HepG2 (cell line): ENCODE data around the gene RBM14. TPM values are rescaled to one million over a fixed set of nuclear protein-coding genes. Genes with fewer than 3 reads are reported as not detected.

ENCODE experiments used
- ATAC-seq: fragments of 200-7000 bp; cut with Tn5 transposase; 3 replicates; pipeline ENCODE4 v1.9.1; 2020; ENCODE audit warnings: mild to moderate bottlenecking, moderate library complexity
- BruUV-seq: library from RNA; stranded (reverse); fragments of 400-500 nt; replicated peaks from 2 replicates; lab custom pipeline; 2021; lab: Mats Ljungman, UMichigan
- CTCF ChIA-PET: fragments of 300-600 bp; formaldehyde crosslinking; extraction: SDS; loops from one replicate; lab custom pipeline; 2021; ENCODE audit warnings: low total read pairs, inconsistent platforms, low intra/inter-chr PET ratio; lab: Yijun Ruan, JAX
- POLR2A ChIA-PET: fragments of 350-600 bp; sonication (Branson Sonifier 250); formaldehyde crosslinking; loops from one replicate; lab custom pipeline; 2020; ENCODE audit warnings: antibody characterized with exemption, inconsistent platforms; lab: Yijun Ruan, JAX
- DNase-seq: peaks from one replicate; pipeline ENCODE4 v3.0.0-alpha.2; 2015; ENCODE audit warnings: low spot score
- FAIRE-seq: peaks from 3 replicates; lab custom pipeline; 2011; peaks lifted over from hg19 to GRCh38; lab: Jason Lieb, UNC
- H2AFZ ChIP-seq: one replicate; pipeline ENCODE4 v1.6.1; 2011; ENCODE audit warnings: low read length, inconsistent platforms
- H3K27ac ChIP-seq: fragments of 300-600 bp; 3 replicates; pipeline ENCODE4 v1.8.0; 2011; ENCODE audit warnings: mixed run types, mild to moderate bottlenecking, mixed read lengths, low read length, inconsistent platforms; ENCODE audit not compliant: insufficient read depth; ENCODE audit errors: extremely low read length
- H3K27me3 ChIP-seq, 2 experiments: fragments of 200-600 bp in 1 of 2; 2 replicates in 1 of 2; 3 replicates in 1 of 2; pipeline versions ENCODE4 v1.6.0 to v1.8.0; 2011; ENCODE audit warnings: low read length in 2 of 2, mild to moderate bottlenecking in 2 of 2, moderate library complexity in 2 of 2, inconsistent platforms in 1 of 2; ENCODE audit not compliant: insufficient read depth in 2 of 2, control insufficient read depth in 1 of 2
- H3K36me3 ChIP-seq, 2 experiments: fragments of 200-600 bp in 1 of 2; replicated peaks in 1 of 2; 2 replicates in 1 of 2; 3 replicates in 1 of 2; pipeline versions ENCODE4 v1.5.1 to v1.8.0; 2011; ENCODE audit warnings: low read length in 2 of 2, inconsistent platforms in 1 of 2; ENCODE audit not compliant: insufficient read depth in 2 of 2, control insufficient read depth in 1 of 2
- H3K4me1 ChIP-seq: 2 replicates; pipeline ENCODE4 v1.5.1; 2012; ENCODE audit warnings: low read length, inconsistent platforms; ENCODE audit not compliant: insufficient read depth
- H3K4me2 ChIP-seq: 2 replicates; pipeline ENCODE4 v1.6.0; 2011; ENCODE audit warnings: low read depth, low read length, inconsistent platforms
- H3K4me3 ChIP-seq, 3 experiments: fragments of 200-600 bp in 1 of 3; sonication (generic), shearing (Covaris generic) in 1 of 3; replicated peaks in 1 of 3; 2 replicates each; pipeline ENCODE4 v1.5.1; 2011 to 2016; ENCODE audit warnings: low read length in 3 of 3, inconsistent platforms in 2 of 3, low read depth in 2 of 3, mild to moderate bottlenecking in 2 of 3, control low read depth in 1 of 3, mixed read lengths in 1 of 3; ENCODE audit not compliant: insufficient read depth in 1 of 3
- H3K79me2 ChIP-seq: one replicate; pipeline ENCODE4 v1.6.1; 2011; ENCODE audit warnings: low read length, inconsistent platforms; ENCODE audit not compliant: insufficient read depth
- H3K9ac ChIP-seq: 2 replicates; pipeline ENCODE4 v1.6.0; 2011; ENCODE audit warnings: mild to moderate bottlenecking, low read depth, low read length, inconsistent platforms; ENCODE audit not compliant: insufficient read depth
- H3K9me3 ChIP-seq: 2 replicates; pipeline ENCODE4 v1.5.1; 2012; ENCODE audit warnings: mild to moderate bottlenecking, low read length
- H4K20me1 ChIP-seq: 2 replicates; pipeline ENCODE4 v1.6.0; 2011; ENCODE audit warnings: inconsistent platforms, mild to moderate bottlenecking, low read length, moderate library complexity; ENCODE audit not compliant: insufficient read depth
- ADNP ChIP-seq: sonication (generic); formaldehyde crosslinking; IDR thresholded peaks from 2 replicates; pipeline ENCODE4 v1.4.0; 2020; ENCODE audit warnings: missing genetic modification reagents
- BORCS8-MEF2B ChIP-seq: sonication (generic); formaldehyde crosslinking; IDR thresholded peaks from 2 replicates; pipeline ENCODE4 v1.8.0; 2022; ENCODE audit warnings: mild to moderate bottlenecking, missing genetic modification reagents
- HMGXB4 ChIP-seq, 2 experiments: sonication (generic) in 1 of 2; formaldehyde crosslinking in 1 of 2; IDR thresholded peaks; 2 replicates each; pipeline versions ENCODE4 v1.4.0 to v1.6.1; 2018 to 2020; ENCODE audit warnings: missing genetic modification reagents in 2 of 2, borderline replicate concordance in 1 of 2, low read depth in 1 of 2, mild to moderate bottlenecking in 1 of 2, missing biosample characterization in 1 of 2
- POLR2A ChIP-seq, 2 experiments: IDR thresholded peaks; 2 replicates each; pipeline ENCODE4 v1.6.1; 2011; ENCODE audit warnings: low read depth in 2 of 2, low read length in 2 of 2, mild to moderate bottlenecking in 1 of 2, moderate library complexity in 1 of 2; ENCODE audit not compliant: insufficient read depth in 1 of 2
- PRPF4 ChIP-seq: fragments of 200-400 bp; formaldehyde crosslinking; IDR thresholded peaks from 2 replicates; pipeline ENCODE4 v1.6.1; 2016; ENCODE audit warnings: low read length, low read depth; ENCODE audit not compliant: poor library complexity, severe bottlenecking
- ZHX1 ChIP-seq: sonication (generic); formaldehyde crosslinking; IDR thresholded peaks from 2 replicates; pipeline ENCODE4 v1.8.1; 2022; ENCODE audit warnings: low read depth, mild to moderate bottlenecking, missing genetic modification reagents
- ZNF691 ChIP-seq: sonication (generic); formaldehyde crosslinking; IDR thresholded peaks from 2 replicates; pipeline ENCODE4 v1.4.0; 2020; ENCODE audit warnings: missing genetic modification reagents, low read depth, mild to moderate bottlenecking, borderline replicate concordance
- WGBS: methylation state at CpG from one replicate; pipeline ENCODE4 v1.1.6; 2017; ENCODE audit warnings: low lambda C conversion rate; 5-methylcytosine and 5-hydroxymethylcytosine counted together
- in situ Hi-C: cut with HindIII; loops from 2 replicates; pipeline ENCODE4 v1.10.0; 2017; ENCODE audit warnings: low pct_unique_long_range_greater_than_20kb; ENCODE audit not compliant: extremely low pct_ligation_motif_present
- intact Hi-C: fragments of 100-400 bp; cut with micrococcal nuclease; formaldehyde crosslinking; loops from one replicate; pipeline ENCODE4 v1.10.0; 2022; ENCODE audit not compliant: unreplicated experiment
- polyA plus RNA-seq, 8 experiments: library from polyadenylated mRNA; depleted of rRNA in 3 of 8; stranded (reverse) in 7 of 8; unstranded in 1 of 8; fragments of >200 nt; fragmentation: Illumina TruSeq in 4 of 8; extraction: Trizol in 4 of 8; gene quantifications; 2 replicates each; pipeline versions ENCODE4 v1.2.1 to v1.2.3, GENCODE V29; 2011 to 2016; ENCODE audit warnings: low read depth in 4 of 8, missing spikeins in 1 of 8, mixed read lengths in 1 of 8; ENCODE audit not compliant: insufficient read depth in 1 of 8
- total RNA-seq, 5 experiments: library from RNA; depleted of rRNA; stranded (reverse); fragments of >200 nt; fragmentation: Illumina TruSeq; extraction: Trizol; gene quantifications; 2 replicates each; pipeline ENCODE4 v1.2.3, GENCODE V29; 2016; ENCODE audit warnings: low read depth in 1 of 5
- TF ChIP-seq, protein P1 (sequence below): sonication (generic); formaldehyde crosslinking; conservative IDR thresholded peaks from 2 replicates; pipeline ENCODE4 v1.5.0; 2020; ENCODE audit warnings: missing genetic modification reagents
- TF ChIP-seq, protein P2 (sequence below): fragments of 450-650 bp; IDR thresholded peaks from 2 replicates; pipeline ENCODE4 v1.6.1; 2017; ENCODE audit warnings: mild to moderate bottlenecking

The RBM14 gene
- total and polyA plus RNA-seq, 2 of the 13 experiments (the other 11 are each of a cell fraction or from before 2014, with no cell fraction given): 12.7 to 44.1 TPM

GRCh38 chr11:66643745-66644437 lies 27.5 kb downstream of the RBM14 start (continued):
- TF ChIP-seq ZHX1 (CRISPR knock-in tag) (no peak), ADNP (CRISPR knock-in tag) (no peak), PRPF4 (peak; percentile 18), HMGXB4 (CRISPR knock-in tag; IDR thresholded peaks at IDR 0.05; ENCODE audit: borderline replicate concordance in 1 of 2, low read depth in 1 of 2) (no peak)

GRCh38 chr11:66646828-66647227 lies 30.4 kb downstream of the RBM14 start:
- TSS peak; percentile 4 for BruUV-seq
- POLR2A ChIA-PET: interaction anchor here (0.6 to 4.5 kb wide), 2 partner anchors 8 to 336 kb away, joined by 3 to 43 read pairs; partner anchors contain the start of gene RBM4

More at GRCh38 chr11:66646828-66647227, 30.4 kb downstream of the RBM14 start:
- Histone ChIP-seq H2AFZ (no peak overlapping the region), H3K4me3 (no peak overlapping the region), H3K4me1 (peaks cover 49% of the 10 kb centered on the region), H3K27ac (no peak overlapping the region), H4K20me1 (peaks cover 56% of the 10 kb centered on the region), H3K9ac (no peak overlapping the region), H3K27me3 (no peaks in the 10 kb centered on the region), H3K4me2 (no peak overlapping the region), H3K9me3 (no peaks in the 10 kb centered on the region), H3K36me3 (peaks cover 20 to 69% of the 10 kb centered on the region in 2 experiments), H3K79me2 (peaks cover 54% of the 10 kb centered on the region)
- 98% methylated on average over 4 of the region's 4 CpGs for WGBS
- ATAC-seq: no peak
- TF ChIP-seq BORCS8-MEF2B (CRISPR knock-in tag) (no peak), ZNF691 (no peak), POLR2A (IDR thresholded peaks at IDR 0.05; ENCODE audit: insufficient read depth in 1 of 2, low read depth in 2 of 2, low read length in 2 of 2) (0 out of 4 replicates have a peak, but pooled peaks of 1 of the 2 experiments have one; percentile 17)
- TF ChIP-seq, protein P1, sequence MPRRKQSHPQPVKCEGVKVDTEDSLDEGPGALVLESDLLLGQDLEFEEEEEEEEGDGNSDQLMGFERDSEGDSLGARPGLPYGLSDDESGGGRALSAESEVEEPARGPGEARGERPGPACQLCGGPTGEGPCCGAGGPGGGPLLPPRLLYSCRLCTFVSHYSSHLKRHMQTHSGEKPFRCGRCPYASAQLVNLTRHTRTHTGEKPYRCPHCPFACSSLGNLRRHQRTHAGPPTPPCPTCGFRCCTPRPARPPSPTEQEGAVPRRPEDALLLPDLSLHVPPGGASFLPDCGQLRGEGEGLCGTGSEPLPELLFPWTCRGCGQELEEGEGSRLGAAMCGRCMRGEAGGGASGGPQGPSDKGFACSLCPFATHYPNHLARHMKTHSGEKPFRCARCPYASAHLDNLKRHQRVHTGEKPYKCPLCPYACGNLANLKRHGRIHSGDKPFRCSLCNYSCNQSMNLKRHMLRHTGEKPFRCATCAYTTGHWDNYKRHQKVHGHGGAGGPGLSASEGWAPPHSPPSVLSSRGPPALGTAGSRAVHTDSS (CRISPR knock-in tag): no peak
- TF ChIP-seq, protein P2, sequence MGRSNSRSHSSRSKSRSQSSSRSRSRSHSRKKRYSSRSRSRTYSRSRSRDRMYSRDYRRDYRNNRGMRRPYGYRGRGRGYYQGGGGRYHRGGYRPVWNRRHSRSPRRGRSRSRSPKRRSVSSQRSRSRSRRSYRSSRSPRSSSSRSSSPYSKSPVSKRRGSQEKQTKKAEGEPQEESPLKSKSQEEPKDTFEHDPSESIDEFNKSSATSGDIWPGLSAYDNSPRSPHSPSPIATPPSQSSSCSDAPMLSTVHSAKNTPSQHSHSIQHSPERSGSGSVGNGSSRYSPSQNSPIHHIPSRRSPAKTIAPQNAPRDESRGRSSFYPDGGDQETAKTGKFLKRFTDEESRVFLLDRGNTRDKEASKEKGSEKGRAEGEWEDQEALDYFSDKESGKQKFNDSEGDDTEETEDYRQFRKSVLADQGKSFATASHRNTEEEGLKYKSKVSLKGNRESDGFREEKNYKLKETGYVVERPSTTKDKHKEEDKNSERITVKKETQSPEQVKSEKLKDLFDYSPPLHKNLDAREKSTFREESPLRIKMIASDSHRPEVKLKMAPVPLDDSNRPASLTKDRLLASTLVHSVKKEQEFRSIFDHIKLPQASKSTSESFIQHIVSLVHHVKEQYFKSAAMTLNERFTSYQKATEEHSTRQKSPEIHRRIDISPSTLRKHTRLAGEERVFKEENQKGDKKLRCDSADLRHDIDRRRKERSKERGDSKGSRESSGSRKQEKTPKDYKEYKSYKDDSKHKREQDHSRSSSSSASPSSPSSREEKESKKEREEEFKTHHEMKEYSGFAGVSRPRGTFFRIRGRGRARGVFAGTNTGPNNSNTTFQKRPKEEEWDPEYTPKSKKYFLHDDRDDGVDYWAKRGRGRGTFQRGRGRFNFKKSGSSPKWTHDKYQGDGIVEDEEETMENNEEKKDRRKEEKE: no peak
- CTCF ChIA-PET: no interaction called here
- no peak for FAIRE-seq
- in situ Hi-C loops (no loop called here), intact Hi-C loops (no loop called here)
- no peak for DNase-seq
